CD4-positive, alpha-beta T cell treated with Interleukin-4 for 1 hour (primary cell): ENCODE data around the gene NEO1.

Experiments used
- DNase-seq, 2 donors: peaks; one replicate each; pipeline ENCODE4 v3.0.0-alpha.2; 2020 to 2022

NEO1 gene

GRCh38 chr15:73081321-73081958 is 29.2 kb downstream of the NEO1 start:
- DNase-seq = peak in 1 of 2 donors; percentile 54

- no peak for DNase-seq
Observed at GRCh38 chr15:73082812-73083211, 30.5 kb downstream of the NEO1 start.

GRCh38 chr15:73087098-73087497 is 34.8 kb downstream of the NEO1 start:
- DNase-seq = no peak

DNA sequence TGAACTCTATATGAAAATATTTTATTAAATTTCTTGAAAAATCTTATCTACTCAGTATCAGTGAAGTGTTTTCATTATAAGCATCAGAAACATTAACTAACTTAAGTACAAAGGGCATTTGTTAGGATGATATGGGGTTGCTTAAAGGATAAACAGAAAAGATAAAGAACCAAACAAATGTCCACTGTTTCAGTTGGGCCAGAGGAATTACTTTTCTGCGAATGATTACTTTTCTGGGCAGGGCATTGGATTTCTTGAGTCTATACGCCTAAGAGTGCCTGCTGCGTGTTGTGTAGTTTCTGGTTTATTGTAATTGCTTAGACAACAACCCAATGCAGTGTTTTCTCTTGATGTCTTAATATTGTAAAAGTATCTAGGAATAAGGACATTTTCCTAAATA is 52.8 kb downstream of the NEO1 start:
- DNase-seq = no peak

GRCh38 chr15:73108676-73109075 is 56.4 kb downstream of the NEO1 start:
- no peak for DNase-seq

GRCh38 chr15:73109765-73110164 is 57.5 kb downstream of the NEO1 start:
- DNase-seq = no peak

DNA sequence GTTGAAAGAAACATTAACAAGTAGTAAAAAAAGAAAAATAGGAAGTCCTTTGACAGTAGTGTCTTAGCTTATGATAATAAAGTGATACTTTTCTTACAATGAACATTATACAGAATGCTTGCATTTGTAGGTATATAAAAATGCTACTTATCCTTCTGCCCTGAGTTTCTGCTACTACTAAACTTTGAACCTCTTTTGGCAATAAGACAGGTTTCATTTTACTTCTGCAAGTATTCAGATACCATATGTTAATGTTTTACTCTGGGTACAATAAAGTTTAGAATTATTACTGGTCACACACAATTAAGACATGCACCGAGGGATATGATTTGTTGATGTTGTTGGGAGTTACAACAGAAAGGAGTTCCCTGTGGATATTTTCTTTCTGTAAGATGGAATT is 57.9 kb downstream of the NEO1 start:
- no peak for DNase-seq

- DNase-seq = no peak
Observed at GRCh38 chr15:73114064-73114463, 61.8 kb downstream of the NEO1 start.

DNA sequence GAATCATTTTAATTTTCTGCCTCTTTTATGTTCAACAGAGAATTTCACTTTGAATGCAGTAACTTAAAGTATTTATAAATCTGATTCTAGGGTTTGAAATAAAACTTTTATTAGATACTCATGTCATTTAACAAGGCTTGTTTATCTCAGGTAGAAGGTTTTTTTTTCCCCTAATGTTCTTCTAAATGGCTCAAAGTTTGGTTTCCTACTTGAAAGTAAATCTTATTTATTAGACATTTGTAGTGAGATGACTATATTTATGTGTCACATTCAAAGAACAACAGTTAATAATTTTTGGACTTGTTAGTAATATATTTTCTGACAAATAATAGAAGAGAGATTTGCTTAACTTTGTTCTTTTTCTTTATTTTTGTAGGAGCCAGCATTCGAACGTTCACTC is 63.9 kb downstream of the NEO1 start:
- no peak for DNase-seq

DNA sequence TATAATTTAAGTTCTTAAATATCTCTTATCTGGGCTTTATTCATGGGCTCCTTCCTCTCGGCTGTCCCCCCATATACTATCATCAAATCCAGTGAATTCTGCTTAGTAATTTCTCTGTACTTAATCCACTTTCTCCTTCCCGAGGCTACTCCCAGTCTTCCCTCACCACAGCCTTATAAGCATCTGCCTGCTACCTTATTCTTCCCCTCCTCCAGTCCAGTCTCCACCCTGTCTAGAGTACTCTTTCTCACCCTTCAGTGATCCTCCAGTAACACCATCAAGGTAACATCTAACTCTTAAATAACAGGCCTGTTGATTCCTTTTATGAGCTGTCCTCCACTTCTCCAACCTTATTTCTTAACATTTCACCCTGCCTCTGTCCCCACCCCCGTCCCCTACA is 65.8 kb downstream of the NEO1 start:
- DNase-seq = no peak

DNA sequence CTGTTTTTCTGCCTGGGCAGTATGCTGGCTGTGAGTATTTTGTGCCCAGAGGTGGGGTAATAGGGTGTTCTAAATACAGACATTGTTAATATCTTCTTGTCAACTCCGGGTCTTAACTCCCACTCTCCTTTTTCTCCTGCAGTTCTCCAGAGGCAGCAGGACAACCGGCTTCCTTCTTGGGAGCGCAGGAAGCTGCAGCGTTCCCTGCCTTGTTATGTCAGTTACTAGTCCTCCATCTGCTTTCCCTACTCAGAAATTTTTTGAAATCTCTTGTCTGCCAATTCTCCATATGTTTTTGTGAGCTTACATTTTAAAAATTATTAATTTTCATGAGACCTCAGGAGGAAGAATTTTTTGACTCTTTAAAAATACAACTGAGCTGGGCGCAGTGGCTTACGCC is 67.2 kb downstream of the NEO1 start:
- DNase-seq = no peak

DNA sequence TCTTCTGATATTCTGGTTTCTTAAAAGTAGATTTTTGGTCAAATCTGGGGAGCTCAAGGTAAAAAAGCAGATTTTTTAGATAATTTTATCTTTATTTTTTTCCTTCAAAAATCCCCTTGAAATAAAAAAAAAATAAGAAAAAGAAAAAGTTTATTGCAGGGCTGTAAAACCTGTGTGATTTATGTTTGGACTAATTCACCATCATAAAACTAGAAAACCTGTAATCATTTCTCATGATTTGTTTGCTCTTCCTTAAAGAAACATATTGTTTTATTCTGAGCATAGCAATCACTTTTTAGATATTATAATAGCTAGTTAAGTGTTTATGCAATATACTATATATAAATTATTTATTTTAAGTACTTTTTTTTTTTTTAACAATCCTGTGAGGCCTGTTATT is 68.0 kb downstream of the NEO1 start:
- no peak for DNase-seq

DNA sequence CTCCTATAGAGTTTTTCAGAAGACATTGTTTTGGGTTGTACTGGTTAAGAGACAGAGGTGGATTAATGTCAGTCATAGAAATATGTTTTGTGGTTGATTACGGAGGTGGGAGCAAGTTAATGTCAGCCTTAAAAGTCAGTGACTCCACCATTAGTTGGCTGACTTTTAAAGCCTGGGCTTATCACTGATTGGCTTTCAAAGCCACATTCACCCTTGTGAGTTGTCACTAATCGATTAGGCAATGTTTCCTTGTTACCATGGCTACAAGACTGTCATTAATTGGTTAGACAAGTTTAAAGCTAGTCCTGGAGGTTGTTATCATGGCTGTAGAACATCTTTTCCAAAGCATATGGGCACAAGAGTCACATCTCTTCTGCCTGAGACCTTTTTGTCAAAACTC is 73.0 kb downstream of the NEO1 start:
- no peak for DNase-seq

GRCh38 chr15:73127302-73127936 is 75.2 kb downstream of the NEO1 start:
- peak in 1 of 2 donors; percentile 38 for DNase-seq

DNA sequence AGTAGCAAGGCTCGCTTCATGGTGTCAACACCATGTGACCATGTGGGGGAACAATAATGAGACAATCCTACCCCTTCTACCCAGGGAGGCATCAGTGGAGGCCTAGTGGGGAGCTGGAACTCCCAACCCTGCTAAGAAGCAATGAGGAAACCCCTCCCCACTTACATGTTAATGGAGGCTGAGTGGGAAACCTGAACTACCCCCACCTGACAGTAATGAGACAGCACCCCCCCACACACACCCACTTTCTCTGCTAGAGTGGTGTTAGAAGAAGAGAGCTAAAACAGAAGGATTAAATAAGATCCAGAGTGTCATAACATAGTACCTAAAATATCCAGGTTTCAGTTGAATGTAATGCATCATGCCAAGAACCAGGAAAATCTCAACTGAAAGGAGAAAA is 78.6 kb downstream of the NEO1 start:
- no peak for DNase-seq

DNA sequence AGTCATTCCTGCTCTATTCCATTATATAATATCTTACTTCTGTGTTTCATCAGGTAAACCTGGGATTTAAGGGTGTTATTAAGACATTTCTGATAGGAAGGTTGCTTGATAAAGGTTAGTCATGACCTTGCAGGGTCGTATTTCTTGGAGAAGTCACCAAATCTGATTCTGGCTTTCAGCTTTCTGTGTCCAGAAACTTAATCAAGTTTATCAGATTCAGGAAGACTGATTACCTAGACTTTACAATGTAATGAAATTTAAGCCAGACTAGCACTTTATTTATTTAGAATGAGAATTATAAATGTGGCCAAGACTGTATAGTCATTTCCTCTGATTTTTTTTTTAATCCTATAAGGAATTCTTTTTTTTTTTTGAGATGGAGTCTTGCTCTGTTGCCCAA is 81.9 kb downstream of the NEO1 start:
- DNase-seq = no peak

- DNase-seq = no peak
Observed at GRCh38 chr15:73139041-73139743, 86.9 kb downstream of the NEO1 start.

- no peak for DNase-seq
Observed at GRCh38 chr15:73139744-73140553, 87.7 kb downstream of the NEO1 start.

- DNase-seq = peak in 1 of 2 donors; percentile 44
Observed at GRCh38 chr15:73141216-73141900, 89.1 kb downstream of the NEO1 start.

DNA sequence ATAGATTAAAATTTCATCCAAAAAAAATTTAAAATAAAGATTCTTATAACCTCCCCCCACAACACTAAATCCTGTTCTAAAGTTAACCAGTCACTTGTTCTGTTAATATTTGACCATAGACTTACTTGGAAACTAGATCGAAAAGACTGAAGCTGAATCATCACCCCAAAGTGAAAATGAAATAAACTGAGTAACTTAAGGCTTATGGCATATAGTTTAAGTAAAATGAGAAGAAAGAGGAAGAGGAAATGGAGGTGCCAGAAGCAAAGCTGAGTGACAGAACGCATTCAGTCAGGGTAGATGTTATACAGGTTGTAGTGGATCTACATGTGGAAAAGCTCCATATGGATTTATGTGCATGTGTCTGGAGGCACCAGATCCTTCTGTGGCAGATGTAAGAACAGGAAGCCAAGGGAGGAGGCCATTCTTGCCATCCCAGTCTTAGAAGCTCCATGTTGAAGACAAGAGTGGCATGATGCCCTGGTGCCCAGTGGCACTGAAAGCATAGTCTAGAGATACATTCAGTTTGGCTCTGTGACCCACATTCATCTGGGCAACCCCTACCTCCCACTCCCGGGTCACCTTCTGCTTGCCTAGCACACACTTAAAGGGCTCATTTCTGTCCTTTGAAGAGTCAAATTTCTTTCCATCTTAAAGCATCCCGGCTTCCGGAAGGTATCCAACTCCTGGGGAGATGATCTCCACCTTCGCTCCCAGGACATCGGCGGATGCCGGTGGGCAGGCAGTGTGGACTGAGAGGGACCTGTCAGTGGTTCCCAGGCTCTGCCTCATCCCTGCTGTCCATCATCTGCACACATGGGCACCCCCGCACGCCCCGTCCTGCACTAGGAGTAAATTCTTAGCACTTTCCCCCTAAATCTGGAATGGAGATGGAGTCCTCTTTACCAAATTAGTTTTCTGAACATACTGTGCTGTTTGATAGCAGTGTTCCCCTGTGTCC is 90.8 kb downstream of the NEO1 start:
- peak in 1 of 2 donors; percentile 24 for DNase-seq

DNA sequence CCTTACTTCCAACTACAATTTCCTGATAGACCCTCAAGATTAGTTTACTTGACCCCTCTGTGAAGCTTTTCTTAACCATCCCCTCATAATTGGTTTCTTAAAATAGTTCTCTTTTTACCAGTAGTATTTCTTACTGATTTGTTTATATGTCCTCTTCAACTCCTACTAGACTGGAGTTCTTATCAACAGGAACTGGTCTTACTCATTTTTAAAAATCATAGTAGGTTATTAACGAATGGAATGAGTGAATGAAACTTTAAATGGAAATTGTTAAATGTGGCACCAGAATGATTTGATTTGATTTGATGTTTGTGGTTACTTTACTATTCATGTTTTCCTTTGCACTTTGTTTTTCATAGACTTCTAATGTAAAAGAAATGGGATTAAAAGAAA is 91.5 kb downstream of the NEO1 start:
- no peak for DNase-seq

DNA sequence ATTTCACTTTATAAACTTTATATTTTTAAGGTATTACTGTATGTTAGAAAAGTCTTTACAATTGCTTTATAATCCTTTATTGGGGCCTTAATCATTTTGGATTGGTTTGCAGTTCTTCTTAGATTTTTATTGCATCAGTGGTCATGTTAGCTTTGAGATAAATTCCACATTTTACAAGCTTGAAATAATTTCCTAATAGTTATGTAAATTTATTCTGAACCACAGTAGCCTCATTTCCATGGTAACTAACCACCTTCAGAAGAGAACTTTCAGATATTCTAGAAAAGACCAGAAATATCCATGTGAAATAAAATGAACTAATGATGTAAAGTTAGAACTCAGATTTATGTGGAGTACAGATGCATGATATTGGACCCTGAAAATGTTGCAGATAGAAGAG is 94.2 kb downstream of the NEO1 start:
- no peak for DNase-seq
